Activated CD8-positive, alpha-beta memory T cell treated with anti-CD3 and anti-CD28 coated beads, Interleukin-2, amount 50 U/mL, for 1 hour (primary cell): Measurements from ENCODE around the gene AFF1.
A peak's percentile ranks its signal among the peaks of the same experiment; 100 is the strongest.

Experiments
- DNase-seq: peaks from one replicate; pipeline ENCODE4 v3.0.0-alpha.2; 2020; ENCODE audit errors: extremely low read depth

Gene AFF1

GRCh38 chr4:86934771-86935565, at the start of gene AFF1:
TSS of gene AFF1 (plus strand) at chr4:86935011. CDS start at chr4:86948534, 13,523 bp downstream.
- DNase-seq = peak; percentile 57

DNA sequence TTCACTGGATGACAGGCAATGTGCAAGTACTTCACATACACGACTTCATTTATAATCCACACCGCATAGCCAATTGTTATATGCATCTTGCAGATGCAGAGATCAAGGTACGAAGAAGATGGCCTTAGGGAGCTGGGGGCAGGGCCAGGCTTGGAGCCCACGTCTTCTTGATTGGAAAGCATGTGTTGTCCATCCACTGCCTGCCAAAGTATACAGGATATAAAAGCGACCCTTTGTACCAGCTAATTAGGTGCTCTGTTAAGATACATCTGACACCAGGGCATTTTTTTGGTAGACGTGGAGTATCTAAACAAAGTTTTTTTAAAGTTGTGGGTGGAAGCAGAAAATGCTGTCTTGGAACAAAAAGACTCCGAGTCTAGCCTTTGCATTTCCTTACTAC, 44.0 kb upstream of the AFF1 start:
- DNase-seq = no peak

GRCh38 chr4:86891762-86892635, 42.8 kb upstream of the AFF1 start, which contains the start of gene C4orf36:
TSS of gene C4orf36 (minus strand) at chr4:86892422. CDS start at chr4:86891520, 902 bp downstream.
- DNase-seq = no peak

DNA sequence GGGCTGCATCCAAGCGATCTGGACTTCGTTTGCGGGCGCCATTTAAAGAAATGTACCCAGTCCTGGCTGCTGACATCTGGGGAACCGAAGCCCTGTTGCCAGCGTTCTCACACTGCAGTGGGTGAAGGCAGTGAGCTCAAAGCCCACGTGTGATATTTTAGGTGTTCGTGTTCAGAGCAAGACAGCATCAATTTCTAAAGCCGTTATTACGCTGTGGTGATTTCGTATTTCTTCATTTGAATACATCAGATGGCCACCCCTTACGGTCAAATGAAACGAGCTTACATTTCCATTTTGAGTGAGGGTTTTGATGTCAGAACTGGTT, 42.2 kb upstream of the AFF1 start:
- no peak for DNase-seq

- DNase-seq = no peak
Observed at GRCh38 chr4:86893136-86893535, 41.7 kb upstream of the AFF1 start.

DNA sequence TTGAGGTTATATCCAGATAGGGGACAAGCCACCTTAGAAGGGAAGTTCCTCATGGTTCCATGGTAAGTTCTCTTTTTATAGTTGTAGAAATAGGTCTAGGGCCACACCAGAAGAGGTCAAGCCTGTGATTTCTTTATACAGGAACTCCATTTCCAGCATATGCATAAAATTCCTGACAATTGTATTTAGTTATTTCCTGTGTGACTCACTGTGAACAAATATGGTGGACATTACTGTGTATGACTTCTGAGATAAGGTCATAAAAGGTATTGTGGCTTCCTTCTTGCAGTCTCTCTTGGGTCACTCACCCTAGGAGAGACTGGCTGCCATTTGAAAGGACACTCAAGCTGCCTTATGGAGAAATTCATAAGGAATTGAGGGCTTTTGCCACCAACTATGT, 40.4 kb upstream of the AFF1 start:
- DNase-seq = no peak

DNA sequence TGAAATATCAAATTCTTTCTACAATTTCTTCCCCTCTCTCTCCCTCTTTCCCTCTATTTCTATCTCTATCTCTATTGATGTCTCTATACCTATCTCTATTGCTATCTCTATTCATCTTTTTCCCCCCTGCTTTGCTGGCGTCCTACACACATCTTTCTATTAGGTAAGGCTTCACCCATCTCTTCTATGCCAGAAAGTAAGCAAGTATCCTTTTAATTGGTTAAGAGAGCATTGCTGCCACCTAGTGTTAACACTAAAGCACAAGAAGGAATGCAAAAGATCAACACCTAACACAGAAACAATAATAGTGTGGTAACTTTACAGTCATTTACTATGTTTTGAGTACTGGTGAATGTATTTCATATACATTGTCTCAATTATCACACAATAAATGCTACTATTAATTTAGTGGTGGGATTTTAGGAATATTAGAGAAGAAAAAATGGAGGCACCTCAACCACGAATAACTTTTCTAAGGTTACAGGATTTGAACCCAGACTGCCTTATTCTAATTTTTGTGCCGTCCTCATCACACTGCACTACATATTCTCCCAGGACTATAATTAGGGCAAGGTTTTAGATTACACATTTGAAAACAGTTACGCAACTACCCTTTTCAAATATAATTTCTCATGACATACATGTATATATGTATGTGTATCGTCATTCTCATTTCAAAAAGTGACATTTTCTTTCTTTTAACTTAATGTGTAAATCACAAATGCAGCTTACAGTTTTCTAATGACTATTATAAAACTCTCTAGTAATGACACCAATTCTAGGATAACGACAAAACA, 38.9 kb upstream of the AFF1 start:
- DNase-seq = no peak

DNA sequence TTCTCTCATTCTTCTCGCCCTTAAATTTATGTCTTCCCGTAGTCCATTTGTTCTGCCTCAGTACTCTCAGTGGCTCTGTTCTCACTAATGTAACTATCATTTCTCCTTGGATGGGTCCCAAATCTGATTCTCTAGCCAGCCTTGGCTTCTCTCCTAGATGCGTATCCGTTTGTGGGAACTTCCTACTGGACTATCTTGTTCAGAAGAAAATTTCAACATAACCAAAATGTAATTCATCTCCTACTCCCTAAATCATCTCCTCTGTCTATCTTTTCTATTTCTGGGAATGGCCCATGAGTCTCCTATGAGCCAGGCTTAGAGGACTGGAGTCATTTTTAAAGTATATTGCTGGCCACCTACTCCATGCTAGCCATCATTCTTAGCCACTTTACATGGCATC, 38.2 kb upstream of the AFF1 start:
- no peak for DNase-seq

DNA sequence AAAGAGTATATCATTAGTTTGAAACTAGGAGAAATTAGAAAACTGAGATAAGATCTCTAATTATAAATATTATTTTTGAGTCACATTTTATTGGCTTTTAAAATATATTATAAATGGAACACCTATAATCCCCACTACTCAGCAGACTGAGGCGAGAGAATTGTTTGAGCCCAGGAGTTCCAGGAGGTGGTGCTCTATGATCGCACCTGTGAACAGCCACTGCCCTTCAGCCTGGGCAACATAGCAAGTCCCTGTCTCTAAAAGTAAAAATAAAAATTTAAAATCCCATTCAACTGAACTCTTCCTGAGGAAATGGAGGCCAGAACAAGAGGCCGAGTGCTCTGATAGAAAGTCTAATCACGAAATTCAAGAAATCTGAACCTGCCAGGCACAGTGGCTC, 36.2 kb upstream of the AFF1 start:
- no peak for DNase-seq

GRCh38 chr4:86901864-86902263, 32.9 kb upstream of the AFF1 start:
- no peak for DNase-seq

DNA sequence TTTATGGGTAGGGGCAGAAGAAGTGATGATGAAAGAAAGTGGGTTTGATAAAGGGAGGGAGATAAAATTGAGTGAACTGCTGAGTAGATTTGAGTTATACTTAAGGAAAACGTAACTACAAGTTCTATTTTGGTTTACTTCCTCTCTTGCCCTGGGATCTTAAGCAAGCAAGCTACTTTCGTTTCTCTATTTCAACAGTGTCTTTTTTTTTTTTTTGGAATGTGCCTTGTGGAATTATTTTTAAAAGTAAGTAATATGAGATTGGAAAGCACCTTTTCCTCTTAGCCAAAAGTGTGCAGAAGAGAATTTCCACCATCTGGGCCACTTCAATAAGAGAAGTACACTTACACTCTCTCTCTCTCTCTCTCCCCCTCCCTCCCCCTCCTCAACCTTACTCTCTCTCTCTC, 26.6 kb upstream of the AFF1 start:
- no peak for DNase-seq

GRCh38 chr4:86909546-86910295, 25.1 kb upstream of the AFF1 start:
- no peak for DNase-seq

GRCh38 chr4:86910369-86910768, 24.4 kb upstream of the AFF1 start:
- no peak for DNase-seq

- no peak for DNase-seq
Observed at GRCh38 chr4:86910820-86911684, 23.8 kb upstream of the AFF1 start.

DNA sequence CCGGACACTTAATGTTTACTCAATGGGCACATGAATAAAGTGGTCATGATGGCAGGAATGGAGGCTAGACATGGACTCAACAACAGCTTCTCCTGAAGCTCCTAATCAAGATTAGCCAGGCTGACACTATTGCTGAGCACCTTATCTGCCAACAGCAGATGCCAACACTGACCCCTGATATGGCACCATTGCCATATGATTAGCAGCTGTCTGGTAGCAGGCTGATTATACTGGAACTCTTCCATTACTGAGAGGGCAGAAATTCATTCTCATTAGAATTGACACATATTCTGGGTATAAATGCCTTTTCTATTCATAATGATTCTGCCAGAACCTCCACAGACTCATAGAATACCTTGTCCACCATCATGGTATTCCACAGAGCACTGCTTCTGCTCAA, 18.4 kb upstream of the AFF1 start:
- no peak for DNase-seq

DNA sequence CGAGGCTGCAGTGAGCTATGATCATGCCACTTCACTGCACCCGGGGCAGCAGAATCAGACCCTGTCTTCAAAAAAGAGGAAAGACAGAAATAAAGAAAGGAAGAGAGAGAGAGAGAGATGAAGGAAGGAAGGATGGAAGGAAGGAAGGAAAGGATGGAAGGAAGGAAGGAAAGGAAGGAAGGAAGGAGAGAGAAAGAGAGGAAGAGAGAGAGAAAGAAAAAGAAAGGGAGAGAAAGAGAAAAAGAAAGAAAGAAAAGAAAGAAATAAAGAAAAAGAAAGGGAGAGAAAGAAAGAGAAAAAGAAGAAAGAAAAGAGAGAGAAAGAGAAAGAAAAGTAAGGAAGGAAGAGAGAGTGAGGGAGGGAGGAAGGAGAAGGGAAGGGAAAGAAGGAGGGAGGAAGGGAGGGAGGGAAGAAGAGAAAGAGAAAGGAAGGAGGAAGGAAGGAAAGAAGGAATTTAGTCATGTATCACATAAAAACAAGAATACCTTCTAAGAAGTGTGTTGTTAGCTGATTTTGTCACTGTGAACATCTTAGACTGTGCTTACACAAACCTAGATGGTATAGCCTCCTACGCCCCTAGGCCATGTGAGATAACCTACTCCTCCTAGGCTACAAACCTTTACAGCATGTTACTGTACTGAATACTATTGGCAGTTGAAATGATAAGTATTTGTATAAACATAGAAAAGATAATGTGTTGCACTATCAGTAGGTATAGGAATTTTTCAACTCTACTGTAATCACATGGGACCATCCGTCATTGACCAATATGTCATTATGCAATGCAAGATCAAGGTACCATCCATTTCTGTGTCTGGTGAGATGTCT, 17.4 kb upstream of the AFF1 start:
- DNase-seq = no peak

GRCh38 chr4:86918539-86919072, 16.2 kb upstream of the AFF1 start:
- DNase-seq = no peak

- DNase-seq = no peak
Observed at GRCh38 chr4:86919561-86920223, 15.1 kb upstream of the AFF1 start.
